ENCODE data around the gene COQ5.
A peak's percentile ranks its signal among the peaks of the same experiment; 100 is the strongest.
"Not testable (repeated sequence)": the region's sequence is repeated elsewhere in the genome, so short reads cannot be mapped to it uniquely, and the experiment has no call there.

The COQ5 gene

DNA sequence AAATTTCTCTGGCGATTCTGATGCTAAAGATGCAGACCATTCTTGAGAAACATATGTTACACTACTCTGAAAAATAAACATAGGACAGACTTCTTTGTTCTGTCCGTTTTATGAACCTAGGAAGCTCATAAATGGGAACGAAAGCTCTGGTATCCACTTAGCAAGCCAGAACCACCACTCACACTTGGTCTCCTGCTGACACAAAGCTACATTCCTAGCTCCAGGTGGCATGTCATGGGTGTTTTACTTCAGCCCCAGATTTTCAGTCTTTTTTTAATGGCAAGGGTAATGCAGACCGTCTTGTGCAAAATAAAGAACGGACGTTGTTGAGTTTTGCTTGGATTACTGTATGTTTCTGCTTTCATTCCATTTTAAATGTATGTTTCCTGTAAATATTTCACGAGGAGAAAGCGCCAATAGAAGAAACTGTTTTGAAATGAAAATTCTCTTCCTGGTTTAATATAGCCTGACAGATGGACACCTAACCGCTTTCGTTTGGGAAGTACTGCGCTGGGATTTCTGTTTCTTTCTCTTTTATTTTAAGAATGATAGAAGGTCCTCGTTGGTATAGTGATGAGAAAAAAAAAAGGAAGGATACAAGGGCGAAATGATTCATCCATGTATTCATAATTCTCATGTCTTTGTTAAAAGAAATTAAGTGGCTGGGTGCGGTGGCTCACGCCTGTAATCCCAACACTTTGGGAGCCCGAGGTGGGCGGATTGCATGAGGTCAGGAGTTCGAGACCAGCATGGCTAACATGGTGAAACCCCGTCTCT is 871 bp upstream of the COQ5 start:
- peak; percentile 53 for DNase-seq

DNA sequence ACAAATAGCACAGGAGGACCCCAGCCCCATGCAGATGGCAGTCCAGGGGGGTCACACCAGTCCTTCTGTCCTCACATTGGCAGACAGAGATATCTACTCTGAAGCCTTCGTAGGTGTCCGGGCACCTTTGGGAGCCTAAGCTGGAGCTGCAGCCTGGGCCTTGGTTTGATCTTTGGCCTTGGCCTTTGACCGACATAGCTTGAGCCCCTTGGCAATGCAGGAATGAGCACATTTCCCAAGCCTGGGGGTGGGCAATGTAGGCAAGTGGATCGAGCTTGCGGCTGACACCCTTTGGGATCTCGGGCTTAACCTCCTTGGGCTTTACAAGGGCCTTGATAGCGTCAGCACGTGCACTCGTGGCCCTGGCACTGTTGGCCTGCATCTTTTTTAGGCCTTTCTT is 6.4 kb downstream of the COQ5 start:
- no peak for DNase-seq

DNA sequence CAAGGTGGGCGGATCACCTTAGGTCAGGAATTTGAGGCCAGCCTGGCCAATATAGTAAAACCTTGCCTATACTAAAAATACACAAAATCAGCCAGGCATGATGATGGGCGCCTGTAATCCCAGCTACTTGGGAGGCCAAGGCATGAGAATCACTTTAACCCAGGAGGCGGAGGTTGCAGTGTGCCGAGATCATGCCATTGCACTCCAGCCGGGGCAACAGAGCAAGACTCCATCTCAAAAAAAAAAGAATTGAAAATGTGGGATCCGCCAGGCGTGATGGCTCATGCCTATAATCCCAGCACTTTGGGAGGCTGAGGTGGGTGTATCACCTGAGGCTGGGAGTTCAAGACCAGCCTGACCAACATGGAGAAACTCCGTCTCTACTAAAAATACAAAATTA is 9.6 kb downstream of the COQ5 start:
- not testable (repeated sequence) for DNase-seq

DNA sequence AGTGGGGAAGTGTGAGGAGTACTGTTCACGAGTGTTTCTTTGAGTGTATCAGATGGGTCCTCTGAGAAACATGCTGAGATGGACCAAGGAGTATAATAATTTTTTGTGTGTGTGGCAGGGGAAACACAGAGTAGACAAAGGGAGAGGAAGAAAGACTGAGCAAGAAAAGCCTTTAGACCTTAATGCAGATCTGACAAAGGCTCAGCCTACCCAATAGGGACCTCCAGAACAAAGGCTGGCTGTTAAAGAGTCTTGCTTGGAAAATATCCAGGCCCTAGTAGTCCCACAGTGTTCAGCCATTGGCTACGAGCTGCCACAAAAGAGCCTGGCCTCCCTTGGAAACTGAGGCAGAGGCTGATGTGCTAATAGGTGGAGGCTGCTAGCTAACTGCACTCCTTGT is 13.5 kb downstream of the COQ5 start:
- DNase-seq: no peak

DNA sequence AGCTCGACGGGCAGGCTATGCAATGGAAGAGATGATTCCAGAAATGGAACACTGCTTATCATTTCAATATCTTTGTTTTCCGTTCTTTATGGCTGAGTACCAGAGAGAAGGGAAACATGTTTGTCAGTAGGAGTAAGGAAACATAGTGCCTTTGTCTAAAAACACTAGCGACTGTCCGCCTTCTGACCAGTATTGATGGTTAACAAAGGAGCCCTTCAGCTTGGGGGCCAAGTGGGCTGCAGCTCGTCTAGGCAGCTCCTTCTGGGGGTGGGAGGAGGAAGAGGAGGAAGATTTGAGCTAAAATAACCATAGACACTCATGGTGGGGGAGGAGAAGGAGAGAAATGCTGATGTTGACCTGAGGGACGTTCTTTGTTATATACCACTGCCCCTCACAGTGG is 15.0 kb downstream of the COQ5 start:
- DNase-seq: no peak

DNA sequence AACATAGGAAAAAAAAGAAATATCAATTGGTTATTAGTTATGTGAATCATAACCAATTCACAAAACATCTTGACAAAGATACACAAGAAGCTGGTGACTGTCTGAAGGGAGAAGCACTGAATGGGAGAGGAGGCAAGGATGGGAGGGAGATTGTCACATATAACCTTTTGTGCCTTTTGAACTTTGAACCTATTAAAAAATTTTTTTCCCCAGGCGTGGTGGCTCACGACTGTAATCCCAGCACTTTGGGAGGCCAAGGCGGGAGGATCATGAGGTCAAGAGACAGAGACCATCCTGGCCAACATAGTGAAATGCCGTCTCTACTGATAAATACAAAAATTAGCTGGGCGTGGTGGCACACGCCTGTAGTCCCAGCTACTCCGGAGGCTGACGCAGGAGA is 20.4 kb downstream of the COQ5 start:
- no peak for DNase-seq

DNA sequence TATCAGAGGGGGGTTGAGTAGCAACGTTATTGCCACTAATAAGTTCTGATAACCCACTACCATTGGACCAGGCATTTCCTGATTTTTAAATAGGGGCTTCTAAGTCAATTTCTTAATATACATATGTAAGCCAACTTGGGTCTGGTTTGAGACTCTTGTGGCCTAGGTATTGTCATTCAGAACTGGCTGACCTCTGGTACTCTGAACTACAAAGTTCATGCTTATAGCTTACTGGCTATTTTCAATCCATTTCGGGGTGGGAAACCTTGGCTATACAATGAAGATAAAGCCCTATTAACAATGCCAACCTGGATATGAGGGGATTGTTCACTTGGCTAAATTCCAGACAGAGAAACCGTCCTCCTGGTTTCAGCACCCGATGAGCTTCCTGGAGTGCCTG is 24.4 kb downstream of the COQ5 start:
- DNase-seq: no peak

DNA sequence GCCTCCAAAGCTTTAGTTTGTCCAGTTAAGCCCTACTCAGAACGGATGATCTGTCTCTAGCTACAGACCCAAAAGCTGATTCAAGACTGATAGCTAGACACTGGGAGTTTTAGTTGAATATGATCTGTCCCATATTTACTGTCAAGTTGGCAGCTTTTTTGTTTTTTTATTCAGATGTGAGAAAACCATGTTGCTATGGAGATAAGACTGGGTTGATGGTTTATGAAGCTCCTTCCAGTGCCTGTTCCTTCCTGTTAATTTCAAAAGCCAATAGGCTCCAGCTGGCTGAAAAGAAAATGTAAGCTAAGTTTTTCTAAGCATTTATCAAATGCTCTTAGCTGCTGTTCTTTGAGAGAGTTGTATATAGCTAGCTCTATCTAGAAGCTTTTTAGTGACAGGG is 28.4 kb downstream of the COQ5 start:
- peak; percentile 19 for DNase-seq

DNA sequence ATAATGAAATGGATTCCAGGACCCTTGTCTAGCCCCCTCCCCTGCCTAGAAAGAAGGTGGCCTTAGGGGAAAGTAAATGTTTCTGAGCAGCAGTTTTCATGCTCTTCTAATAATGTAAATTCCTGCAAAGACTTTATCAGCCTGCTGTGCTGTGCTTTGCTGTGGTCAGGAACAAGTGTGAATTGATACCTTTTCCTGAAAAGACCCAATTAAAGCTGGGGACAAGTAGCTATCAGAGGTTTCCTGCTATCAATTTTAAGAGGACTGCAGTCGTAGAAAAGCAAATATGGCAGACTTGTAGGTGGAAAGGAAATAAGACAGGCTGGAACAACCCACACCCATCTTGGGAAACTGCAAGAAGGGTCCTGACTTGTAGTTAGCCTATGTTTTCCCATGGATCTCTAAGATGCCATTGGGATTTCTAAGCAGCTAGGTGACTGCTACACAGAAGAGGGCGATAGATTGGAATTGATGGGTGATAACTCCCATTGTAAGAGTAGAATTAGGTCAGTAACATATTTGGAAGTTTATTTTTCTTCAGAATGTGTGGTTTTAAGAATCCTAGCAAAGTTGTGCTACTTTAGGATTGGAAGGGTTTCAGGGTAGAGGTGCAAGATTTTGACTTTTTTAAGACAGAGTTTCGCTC is 30.0 kb downstream of the COQ5 start:
- DNase-seq: no peak

DNA sequence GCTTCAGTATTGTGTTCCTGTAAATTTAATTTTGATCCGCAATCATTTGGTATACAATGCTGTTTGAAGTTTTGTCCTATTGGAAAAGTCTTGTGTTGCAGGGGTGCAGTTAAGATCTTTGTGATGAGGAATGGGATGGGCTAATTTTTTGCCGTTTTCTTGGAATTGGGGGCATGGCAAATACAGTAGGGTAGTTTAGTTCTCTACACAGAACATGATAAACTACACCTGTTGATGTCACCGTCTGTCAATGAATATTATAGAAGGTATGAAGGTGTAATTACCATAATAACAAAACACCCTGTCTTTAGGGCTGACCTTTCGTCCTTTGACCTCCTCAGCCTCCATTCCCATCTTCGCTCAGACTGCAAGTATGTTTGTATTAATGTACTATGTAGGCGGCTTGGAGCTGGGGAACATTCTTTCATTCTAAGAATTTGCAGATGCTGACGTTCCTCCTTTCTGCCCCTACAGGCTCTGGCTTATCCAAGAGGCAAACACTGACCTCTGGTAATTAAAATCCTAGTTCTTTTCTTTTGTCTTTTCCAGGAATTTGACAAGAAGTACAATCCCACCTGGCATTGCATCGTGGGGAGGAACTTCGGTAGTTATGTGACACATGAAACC is 31.3 kb downstream of the COQ5 start:
- DNase-seq: peak; percentile 12

DNA sequence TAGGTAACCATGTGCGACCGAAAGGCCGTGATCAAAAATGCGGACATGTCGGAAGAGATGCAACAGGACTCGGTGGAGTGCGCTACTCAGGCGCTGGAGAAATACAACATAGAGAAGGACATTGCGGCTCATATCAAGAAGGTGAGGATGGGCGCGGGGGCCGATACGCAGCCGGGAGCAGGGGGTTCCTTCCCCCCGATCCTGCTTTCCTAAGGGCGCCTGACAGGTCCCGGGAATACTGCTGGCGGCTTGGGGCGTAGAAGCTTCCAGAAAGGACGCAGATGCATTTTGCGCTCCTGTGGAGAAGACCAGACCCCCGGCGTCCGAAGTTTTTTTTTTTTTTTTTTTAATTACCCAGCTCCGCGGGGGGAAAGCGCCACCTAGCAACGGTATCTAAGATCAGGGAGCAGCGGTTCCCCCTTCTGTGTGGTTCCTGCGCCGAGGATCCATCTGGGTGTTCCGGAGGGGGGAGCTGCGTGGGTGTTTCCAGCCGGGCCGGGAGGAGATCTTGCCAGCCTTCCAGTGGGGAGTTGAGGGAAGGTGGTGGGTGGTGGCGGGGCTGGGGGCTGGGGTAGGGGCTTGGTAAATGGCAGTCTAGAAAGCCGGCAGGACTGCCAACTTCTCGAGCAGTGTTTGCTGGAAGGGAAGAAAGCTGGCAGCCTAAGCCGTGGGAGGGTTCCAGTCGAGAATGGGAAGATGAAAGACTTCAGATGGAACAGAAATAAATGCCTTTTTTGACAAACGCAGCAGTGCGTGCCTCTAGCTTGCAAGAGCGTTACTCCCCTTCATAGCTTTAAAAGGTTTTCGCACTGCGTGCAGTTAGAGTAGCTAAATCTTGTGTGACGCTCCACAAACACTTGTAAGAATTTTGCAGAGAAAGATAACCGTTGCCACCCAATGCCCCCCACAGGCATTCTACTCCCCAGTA is 32.3 kb downstream of the COQ5 start:
- peak; percentile 48 for DNase-seq

DNA sequence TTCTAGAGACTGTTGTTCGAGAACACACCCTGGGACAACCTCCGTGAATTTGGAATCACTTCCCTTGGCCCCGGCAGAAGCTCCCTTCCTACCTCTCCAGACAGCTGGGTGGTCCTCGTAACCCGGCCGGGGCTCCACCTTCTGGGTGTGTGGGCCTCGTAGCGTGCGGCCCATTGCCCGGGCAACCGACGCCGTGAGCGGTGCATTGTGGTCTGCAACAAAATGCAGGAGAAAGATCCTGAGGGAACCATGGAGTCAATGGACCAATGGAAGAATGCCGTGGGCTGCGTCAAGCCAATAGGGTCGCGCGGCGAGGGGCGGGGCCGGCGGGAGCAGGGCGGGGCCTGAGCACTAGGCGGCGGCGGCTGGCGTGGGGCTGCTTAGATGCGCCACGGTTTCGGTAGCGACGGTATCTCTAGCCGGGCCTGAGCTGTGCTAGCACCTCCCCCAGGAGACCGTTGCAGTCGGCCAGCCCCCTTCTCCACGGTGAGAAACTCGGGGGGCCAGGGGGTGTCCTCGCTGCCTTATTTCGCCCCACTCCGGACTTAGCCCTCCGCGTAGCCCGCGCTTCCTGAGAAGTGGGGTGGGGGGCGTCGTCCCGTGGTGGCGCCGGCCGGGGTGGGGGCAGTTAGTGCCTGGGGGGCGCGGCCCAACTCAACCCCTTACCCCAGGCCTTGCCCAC is 33.1 kb downstream of the COQ5 start, which contains the start of gene DYNLL1:
Gene DYNLL1 (plus strand): TSS at position 383 of the 682 bp plus-strand sequence. CDS start 309 bp downstream, outside the sequence.
- peak; percentile 93 for DNase-seq

DNA sequence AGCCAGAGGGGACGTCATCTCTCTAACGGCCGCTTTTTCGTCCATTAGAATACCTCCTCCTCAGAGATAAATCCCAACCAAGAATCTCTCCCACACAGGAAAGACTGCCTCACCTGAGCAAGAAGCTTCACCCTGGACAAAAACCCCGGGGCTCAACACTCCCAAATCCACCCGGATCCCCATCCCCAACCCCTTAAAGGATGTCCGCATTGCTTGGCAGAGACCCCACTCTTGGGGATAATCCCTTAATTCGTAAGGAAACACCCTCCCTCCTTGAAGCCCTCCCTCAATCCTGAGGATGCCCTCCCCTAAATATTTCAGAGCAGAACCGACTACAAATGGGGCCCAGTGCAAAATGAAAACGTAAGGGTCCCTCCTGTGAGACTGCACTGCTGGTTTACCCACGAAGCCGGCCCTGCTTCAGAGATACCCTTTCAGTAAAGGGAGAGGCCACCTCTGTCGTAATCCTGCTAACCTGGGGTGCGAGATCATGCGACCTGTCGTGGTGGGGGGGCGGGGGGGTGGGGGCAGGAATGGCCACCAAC is 33.7 kb downstream of the COQ5 start:
- no peak for DNase-seq

DNA sequence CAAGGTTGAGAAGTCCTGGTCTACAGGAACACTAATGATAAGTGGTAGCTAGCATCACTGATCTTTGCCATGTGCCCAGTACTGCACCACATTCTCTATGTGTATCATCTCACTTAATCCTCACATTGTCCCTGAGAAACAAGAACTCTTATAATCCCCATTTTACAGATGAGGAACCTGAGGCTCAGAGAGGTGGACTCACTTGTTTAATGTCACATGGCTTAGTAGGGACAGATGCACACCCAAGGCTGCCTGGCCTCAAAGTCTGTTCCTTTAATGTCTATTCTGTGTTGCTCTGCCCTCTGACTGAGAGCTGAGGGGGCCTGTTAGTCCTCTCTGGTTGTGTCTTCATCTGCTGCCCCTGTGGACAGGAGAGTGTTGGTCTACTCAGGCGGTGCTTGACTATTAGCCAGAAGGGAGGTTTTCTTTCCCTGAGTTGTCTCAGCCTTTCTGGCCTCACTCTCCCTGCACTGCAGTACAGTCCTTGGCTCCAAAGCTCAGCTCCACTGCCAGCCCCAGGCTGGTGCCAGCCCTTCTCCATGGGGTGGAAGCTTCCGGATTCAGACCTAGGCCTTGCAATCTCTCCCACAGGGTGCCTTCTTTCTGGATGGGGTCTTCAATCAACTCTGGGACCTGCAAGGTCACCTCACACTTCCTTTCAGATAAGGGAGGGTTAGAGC is 38.0 kb downstream of the COQ5 start:
- no peak for DNase-seq

DNA sequence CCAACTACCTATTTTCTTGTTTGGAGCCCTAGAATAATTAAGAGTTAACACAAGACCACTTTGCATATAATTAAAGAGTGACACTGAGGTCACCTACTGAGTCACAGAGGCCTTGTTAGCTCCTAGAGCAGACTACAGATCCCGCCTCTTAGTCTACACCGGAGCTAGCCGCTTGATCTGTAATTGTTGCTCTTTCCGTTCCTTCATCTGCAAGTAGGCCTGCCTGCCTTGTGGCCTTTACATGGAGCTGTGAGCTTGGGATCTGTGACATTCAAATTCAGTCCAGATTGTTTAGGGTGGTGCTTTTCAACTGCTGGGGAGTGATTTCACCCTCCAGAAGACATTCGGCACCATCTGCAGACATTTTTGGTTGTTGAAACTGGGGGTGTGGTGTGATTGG is 38.6 kb downstream of the COQ5 start:
- no peak for DNase-seq

DNA sequence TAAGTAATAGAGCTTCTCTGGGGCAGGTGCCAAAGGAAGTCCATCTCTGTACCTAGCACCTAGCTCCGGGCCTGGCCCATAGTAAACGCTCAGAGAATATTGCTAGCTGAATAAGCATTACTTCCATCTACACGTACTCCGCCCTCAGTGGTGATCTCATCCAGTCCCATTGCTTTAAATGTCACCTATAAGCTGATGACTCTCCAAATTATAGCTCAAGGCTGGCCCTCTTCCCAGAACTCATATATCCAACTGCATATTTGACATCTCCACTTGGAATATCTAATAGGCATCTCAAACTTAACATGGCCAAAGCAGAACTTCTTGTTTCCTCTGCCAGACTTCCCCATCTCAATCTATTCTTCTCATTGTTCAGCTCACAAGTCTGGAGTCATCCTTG is 39.9 kb downstream of the COQ5 start:
- peak; percentile 11 for DNase-seq

DNA sequence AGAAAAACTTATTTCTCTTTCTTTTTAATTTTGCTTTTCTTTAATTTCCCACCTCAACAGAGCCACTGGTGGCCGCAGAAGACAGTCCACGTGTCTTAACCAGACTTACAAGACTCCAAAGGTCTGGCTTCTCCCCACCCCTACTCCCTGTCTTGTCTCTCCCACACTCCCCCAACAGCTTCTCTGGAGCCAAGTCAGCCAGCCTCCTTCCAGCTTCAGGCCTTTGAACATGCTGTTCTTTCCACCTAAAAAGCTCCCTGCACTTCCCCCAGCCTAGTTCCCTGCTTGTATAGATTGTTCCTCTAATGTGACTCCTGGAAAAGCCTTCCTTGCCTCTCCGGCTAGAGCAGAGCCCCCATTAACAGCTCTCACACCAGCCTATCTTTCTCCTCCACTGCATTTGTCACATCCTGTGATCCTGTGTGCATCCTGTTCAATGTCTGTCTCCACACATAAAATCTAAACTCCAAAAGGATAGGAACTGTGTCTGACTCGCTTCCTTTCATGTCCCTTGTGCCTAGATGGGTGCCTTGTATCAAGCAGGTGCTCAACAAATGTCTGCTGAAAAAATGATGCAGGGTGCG is 40.8 kb downstream of the COQ5 start:
- DNase-seq: no peak

DNA sequence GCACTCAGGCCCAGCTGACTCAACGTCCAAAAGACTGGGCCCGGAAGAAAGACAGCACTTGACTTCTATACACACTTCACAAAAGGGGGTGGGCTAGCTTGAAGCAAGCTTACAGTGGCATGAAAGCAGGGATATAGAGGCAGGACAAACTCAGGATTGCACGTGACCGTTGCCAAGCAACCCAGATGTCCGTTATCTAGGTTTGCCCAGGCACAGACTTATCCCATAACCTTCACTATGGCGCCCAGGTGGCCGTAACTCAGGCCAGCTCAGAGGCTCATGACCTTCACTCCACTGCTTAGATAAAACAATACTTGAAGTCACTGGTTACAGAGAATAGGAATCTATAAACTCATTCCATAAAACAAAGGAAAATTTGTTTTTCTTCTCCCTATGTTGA is 41.4 kb downstream of the COQ5 start:
- not testable (repeated sequence) for DNase-seq

DNA sequence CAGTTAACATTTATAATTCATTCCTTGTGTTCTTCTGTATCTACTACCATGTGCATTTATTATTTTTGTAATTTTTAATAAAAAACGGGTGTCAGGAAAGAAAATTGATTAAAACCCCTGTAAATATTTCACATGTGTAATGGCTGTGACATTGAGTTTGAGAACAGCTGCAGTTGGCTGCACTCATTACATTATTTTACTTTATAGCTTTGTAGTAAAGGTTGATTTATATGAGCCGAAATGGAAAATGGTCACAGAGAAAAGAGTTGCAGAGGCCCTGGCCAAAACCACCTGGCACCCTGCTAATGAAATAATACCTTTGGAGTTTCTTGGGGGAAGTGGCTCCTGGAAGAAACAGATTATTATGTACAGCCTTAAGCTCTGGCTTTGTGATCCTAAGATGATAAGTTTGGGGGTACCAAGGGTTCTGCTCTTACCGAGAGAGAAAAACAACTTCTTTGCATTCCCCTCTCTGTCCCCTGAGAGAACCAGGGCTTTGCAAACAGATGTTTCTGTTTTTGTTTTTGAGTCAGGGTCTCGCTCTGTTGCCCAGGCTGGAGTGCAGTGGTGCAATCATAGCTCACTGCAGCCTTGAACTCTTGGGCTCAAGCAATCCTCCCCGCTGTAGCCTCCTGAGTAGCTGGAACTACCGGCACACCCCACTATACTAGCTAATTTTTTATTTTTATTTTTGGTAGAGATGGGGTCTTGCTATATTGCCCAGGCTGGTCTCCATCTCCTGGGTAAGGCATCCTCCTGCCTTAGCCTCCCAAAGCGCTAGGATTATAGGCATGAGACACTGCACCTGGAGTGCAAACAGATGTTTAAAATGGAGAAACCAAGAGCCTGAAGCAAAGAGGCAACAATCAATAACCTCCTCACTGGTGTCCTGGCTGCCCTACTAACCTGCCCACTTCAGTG is 42.7 kb downstream of the COQ5 start:
- no peak for DNase-seq

DNA sequence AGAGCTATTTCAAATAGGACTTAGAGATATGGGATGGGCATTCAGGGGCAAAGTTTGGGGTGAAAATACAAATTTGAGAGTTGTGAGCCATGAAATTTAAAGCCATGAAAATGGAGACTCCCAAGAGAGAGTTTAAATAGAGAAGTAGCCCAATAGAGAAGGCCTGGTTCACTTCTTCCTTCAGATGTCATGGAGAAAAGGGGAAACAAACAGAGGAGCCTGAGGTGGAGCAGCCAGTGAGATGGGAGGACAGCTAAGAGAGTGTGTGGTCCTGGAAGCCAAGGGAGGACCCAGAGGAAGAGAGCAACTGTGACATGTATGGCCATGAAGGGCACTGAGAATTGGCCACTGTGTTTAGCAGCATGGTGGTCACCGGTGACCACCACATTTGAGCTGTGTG is 45.3 kb downstream of the COQ5 start:
- no peak for DNase-seq
